Progenitor cell of endocrine pancreas (in vitro differentiated cells): ENCODE measurements around the gene NR6A1. TPM values are rescaled to one million over a fixed set of nuclear protein-coding genes. Genes with fewer than 3 reads are reported as not detected.

Source experiments
- DNase-seq: peaks from one replicate; pipeline ENCODE4 v3.0.0; 2021; ENCODE audit warnings: low spot score; ENCODE audit not compliant: unreplicated experiment
- H3K27ac Mint-ChIP-seq: 2 replicates; pipeline ENCODE4 v1.8.0; 2021; ENCODE audit warnings: mild to moderate bottlenecking, moderate library complexity, mixed read lengths
- H3K27me3 Mint-ChIP-seq: 2 replicates; pipeline ENCODE4 v1.8.0; 2021; ENCODE audit warnings: mixed read lengths
- H3K36me3 Mint-ChIP-seq: 2 replicates; pipeline ENCODE4 v1.8.0; 2022; ENCODE audit warnings: mixed read lengths; ENCODE audit not compliant: insufficient read depth
- H3K4me1 Mint-ChIP-seq: 2 replicates; pipeline ENCODE4 v1.8.0; 2021; ENCODE audit warnings: low read depth, mixed read lengths
- H3K4me3 Mint-ChIP-seq: 2 replicates; pipeline ENCODE4 v1.8.0; 2021; ENCODE audit warnings: low read depth, mild to moderate bottlenecking, moderate library complexity, mixed read lengths
- H3K9me3 Mint-ChIP-seq: 2 replicates; pipeline ENCODE4 v1.8.0; 2021; ENCODE audit warnings: low read depth, mixed read lengths
- total RNA-seq: library from RNA; stranded (reverse); gene quantifications from 2 replicates; pipeline ENCODE4 v1.2.1, GENCODE V29; 2021
- TF ChIP-seq, protein P1 (sequence below): fragments of 200-600 bp; sonication (generic); IDR thresholded peaks from one replicate; pipeline ENCODE4 v1.5.0; 2021; ENCODE audit warnings: antibody characterized with exemption, mild to moderate bottlenecking; ENCODE audit not compliant: unreplicated experiment

Gene NR6A1
- total RNA-seq, 1 donor from 2014 or later, result 86.4 TPM

DNA sequence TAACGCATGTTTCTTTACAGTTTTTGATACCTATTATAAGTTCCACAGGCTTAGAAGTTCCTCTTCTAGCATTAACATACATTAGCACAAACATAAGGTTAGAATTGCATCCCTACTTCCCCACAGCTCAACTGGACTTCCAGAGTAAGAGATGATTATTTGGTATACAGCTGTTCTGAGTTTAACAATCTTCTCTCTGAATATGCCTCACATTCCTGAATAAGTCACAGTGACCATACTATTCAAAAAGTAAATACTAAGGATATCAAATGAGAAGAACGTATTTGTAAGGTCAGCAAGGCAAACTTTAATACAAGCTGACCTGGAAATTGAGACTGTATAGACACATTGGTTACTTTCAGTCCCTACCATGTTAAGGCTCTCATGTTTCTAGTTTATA lies 21.3 kb downstream of the NR6A1 start:
- Mint-ChIP-seq H3K27ac (no peak overlapping the region), H3K27me3 (no peaks in the 10 kb centered on the region), H3K4me1 (peaks cover 29% of the 10 kb centered on the region), H3K4me3 (no peak overlapping the region), H3K9me3 (no peaks in the 10 kb centered on the region), H3K36me3 (peaks cover 3% of the 10 kb centered on the region)
- TF ChIP-seq, protein P1, sequence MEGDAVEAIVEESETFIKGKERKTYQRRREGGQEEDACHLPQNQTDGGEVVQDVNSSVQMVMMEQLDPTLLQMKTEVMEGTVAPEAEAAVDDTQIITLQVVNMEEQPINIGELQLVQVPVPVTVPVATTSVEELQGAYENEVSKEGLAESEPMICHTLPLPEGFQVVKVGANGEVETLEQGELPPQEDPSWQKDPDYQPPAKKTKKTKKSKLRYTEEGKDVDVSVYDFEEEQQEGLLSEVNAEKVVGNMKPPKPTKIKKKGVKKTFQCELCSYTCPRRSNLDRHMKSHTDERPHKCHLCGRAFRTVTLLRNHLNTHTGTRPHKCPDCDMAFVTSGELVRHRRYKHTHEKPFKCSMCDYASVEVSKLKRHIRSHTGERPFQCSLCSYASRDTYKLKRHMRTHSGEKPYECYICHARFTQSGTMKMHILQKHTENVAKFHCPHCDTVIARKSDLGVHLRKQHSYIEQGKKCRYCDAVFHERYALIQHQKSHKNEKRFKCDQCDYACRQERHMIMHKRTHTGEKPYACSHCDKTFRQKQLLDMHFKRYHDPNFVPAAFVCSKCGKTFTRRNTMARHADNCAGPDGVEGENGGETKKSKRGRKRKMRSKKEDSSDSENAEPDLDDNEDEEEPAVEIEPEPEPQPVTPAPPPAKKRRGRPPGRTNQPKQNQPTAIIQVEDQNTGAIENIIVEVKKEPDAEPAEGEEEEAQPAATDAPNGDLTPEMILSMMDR, result no peak
- no peak for DNase-seq

DNA sequence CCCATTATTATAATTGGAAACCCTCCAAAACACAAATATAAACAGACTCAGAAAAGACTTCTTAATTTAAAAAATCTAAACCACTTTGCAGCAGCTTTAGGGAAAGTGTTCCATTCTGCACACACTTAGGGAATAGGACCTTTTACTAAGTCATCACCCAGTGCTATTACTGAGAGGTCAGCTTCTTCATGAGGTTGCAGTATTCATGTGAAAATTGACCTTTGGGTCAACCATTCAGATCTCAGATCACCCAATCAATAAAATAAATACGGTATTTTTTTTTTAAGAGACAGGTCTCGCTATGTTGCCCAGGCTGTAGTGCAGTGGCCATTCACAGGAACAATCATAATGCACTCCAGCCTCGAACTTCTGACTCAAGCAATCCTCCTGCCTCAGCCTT lies 21.8 kb downstream of the NR6A1 start:
- Mint-ChIP-seq H3K9me3 (no peaks in the 10 kb centered on the region), H3K4me1 (peaks cover 24% of the 10 kb centered on the region), H3K27me3 (no peaks in the 10 kb centered on the region), H3K27ac (no peak overlapping the region), H3K4me3 (no peak overlapping the region), H3K36me3 (peaks cover 3% of the 10 kb centered on the region)
- DNase-seq, result no peak
- TF ChIP-seq, protein P1, result no peak

DNA sequence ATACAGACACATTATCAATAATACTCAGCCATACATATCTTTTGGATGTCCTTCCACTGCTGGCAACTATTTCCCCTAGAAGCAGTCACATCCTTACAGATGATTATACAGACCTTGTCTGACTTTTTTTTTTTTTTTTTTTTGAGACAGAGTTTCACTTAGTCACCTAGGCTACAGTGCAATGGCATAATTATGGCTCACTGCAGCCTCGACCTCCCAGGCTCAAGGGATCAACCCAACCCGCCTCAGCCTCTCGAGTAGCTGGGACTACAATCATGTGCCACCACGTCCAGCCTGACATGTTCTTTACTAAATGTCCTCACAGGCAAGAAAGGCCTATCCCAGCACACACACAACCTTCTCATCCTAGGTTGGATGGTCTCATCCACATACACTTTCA lies 24.0 kb downstream of the NR6A1 start:
- Mint-ChIP-seq H3K27ac (no peak overlapping the region), H3K4me1 (peaks cover 20% of the 10 kb centered on the region), H3K36me3 (peaks cover 3% of the 10 kb centered on the region), H3K27me3 (no peaks in the 10 kb centered on the region), H3K9me3 (no peaks in the 10 kb centered on the region), H3K4me3 (no peak overlapping the region)
- TF ChIP-seq, protein P1, result no peak
- no peak for DNase-seq

DNA sequence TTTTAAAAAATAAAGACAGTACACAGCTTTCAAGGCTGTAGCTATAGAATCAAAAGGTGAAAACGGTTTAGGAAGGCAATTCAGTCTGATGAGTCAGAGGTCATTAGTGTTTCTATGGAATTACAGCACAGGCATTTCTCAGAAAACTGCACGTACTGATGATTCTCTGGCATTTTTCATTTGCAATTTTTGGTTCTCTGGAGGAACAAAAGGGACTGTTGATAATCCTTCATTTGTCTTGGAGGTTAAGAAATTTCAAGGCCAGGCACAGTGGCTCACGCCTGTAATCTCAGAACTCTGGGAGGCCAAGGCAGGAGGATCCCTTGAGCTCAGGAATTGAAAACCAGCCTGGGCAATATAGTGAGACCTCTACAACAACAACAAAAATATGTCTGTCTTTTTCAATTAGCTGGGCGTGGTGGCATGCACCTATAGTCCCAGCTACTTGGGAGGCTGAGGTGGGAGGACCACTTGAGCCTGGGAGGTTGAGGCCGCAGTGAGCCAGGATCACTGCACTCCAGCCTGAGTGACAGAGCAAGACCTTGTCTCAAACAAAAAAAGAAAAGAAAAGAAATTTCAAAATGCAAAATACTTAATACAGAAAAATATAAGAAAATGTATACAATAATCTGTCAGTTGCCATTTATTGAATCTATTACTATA lies 27.3 kb downstream of the NR6A1 start:
- Mint-ChIP-seq H3K4me3 (no peak overlapping the region), H3K9me3 (no peaks in the 10 kb centered on the region)

DNA sequence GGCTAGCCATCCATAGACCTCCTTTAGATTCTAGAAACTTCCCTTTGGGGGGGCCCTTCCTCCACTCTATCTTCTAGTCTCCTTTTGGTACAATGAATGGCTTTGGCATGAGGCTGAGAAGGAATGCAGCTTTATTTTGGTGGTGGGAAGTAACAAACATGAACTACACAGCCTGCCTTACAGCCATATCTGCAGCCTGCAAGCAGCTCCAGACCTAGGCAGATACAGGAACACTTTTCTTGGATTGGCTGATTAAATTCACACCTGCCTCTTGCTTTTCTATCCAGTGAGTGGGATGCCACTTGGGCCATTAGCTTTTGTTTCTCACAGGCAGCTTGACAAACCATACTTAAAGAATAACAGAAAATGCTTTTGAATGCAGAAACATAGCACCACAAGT lies 28.2 kb downstream of the NR6A1 start:
- no peaks in the 10 kb centered on the region for H3K27me3 Mint-ChIP-seq

More for the DNA sequence above, 27.3 kb downstream of the NR6A1 start:
- Mint-ChIP-seq H3K27ac (peak overlapping the region; percentile 25), H3K36me3 (peaks cover 8% of the 10 kb centered on the region), H3K27me3 (no peaks in the 10 kb centered on the region), H3K4me1 (peaks cover 24% of the 10 kb centered on the region)
- no peak for DNase-seq
- TF ChIP-seq, protein P1, result no peak

More for the DNA sequence above, 28.2 kb downstream of the NR6A1 start:
- TF ChIP-seq, protein P1, result no peak
- H3K27ac Mint-ChIP-seq, result peak overlapping the region; percentile 25
- H3K36me3 Mint-ChIP-seq, result peaks cover 8% of the 10 kb centered on the region
- H3K9me3 Mint-ChIP-seq, result no peaks in the 10 kb centered on the region
- peaks cover 24% of the 10 kb centered on the region for H3K4me1 Mint-ChIP-seq
- no peak overlapping the region for H3K4me3 Mint-ChIP-seq
- DNase-seq, result no peak
